KOPT-K1 (cell line): ENCODE measurements around the gene TMEM238.

Experiments
- H3K27ac ChIP-seq: fragments of 200-600 bp; sonication (generic); 2 replicates; pipeline ENCODE4 v1.5.1; 2016; ENCODE audit warnings: antibody characterized with exemption, mild to moderate bottlenecking, low read depth, low read length; ENCODE audit not compliant: poor library complexity, severe bottlenecking
- H3K36me3 ChIP-seq: fragments of 200-600 bp; sonication (generic); 2 replicates; pipeline ENCODE4 v1.5.1; 2017; ENCODE audit warnings: antibody characterized with exemption, mild to moderate bottlenecking, low read length, moderate library complexity; ENCODE audit not compliant: insufficient read depth
- H3K9me3 ChIP-seq: fragments of 200-600 bp; sonication (generic); 2 replicates; pipeline ENCODE4 v1.5.1; 2017; ENCODE audit warnings: antibody characterized with exemption, low read length, mild to moderate bottlenecking; ENCODE audit not compliant: insufficient read depth, poor library complexity, severe bottlenecking

The TMEM238 gene

GRCh38 chr19:55373993-55374757 lies 9.9 kb downstream of the TMEM238 start:
- Histone ChIP-seq H3K27ac (no peak overlapping the region), H3K36me3 (no peaks in the 10 kb centered on the region), H3K9me3 (no peaks in the 10 kb centered on the region)

- Histone ChIP-seq H3K9me3 (no peaks in the 10 kb centered on the region), H3K27ac (no peak overlapping the region), H3K36me3 (no peaks in the 10 kb centered on the region)
These were observed 10.6 kb downstream of the TMEM238 start for GRCh38 chr19:55373306-55373992.

- no peak overlapping the region for H3K27ac ChIP-seq
- H3K9me3 ChIP-seq = no peaks in the 10 kb centered on the region
- H3K36me3 ChIP-seq = no peaks in the 10 kb centered on the region
These were observed 11.6 kb downstream of the TMEM238 start for GRCh38 chr19:55372316-55373081.

- no peaks in the 10 kb centered on the region for H3K36me3 ChIP-seq
- no peaks in the 10 kb centered on the region for H3K9me3 ChIP-seq
- no peak within 1 kb of the TSS for H3K27ac ChIP-seq
These were observed 13.6 kb downstream of the TMEM238 start, which contains the start of gene IL11 for GRCh38 chr19:55370305-55370988. Gene IL11, minus strand, starts transcription at chr19:55370463. Its CDS starts 153 bp downstream, at chr19:55370310.

GRCh38 chr19:55369653-55370304 lies 14.3 kb downstream of the TMEM238 start:
- Histone ChIP-seq H3K27ac (no peak overlapping the region), H3K36me3 (no peaks in the 10 kb centered on the region), H3K9me3 (no peaks in the 10 kb centered on the region)

GRCh38 chr19:55368701-55369563 lies 15.2 kb downstream of the TMEM238 start:
- no peaks in the 10 kb centered on the region for H3K9me3 ChIP-seq
- H3K27ac ChIP-seq = no peak overlapping the region
- H3K36me3 ChIP-seq = no peaks in the 10 kb centered on the region

GRCh38 chr19:55368106-55368505 lies 16.0 kb downstream of the TMEM238 start:
- Histone ChIP-seq H3K36me3 (no peaks in the 10 kb centered on the region), H3K27ac (no peak overlapping the region), H3K9me3 (no peaks in the 10 kb centered on the region)

GRCh38 chr19:55366790-55367189 lies 17.3 kb downstream of the TMEM238 start:
- Histone ChIP-seq H3K9me3 (no peaks in the 10 kb centered on the region), H3K36me3 (no peaks in the 10 kb centered on the region), H3K27ac (no peak overlapping the region)

GRCh38 chr19:55365964-55366363 lies 18.1 kb downstream of the TMEM238 start:
- Histone ChIP-seq H3K27ac (no peak overlapping the region), H3K9me3 (no peaks in the 10 kb centered on the region), H3K36me3 (no peaks in the 10 kb centered on the region)

- H3K36me3 ChIP-seq = no peaks in the 10 kb centered on the region
- H3K27ac ChIP-seq = no peak overlapping the region
- H3K9me3 ChIP-seq = no peaks in the 10 kb centered on the region
These were observed 18.8 kb downstream of the TMEM238 start for GRCh38 chr19:55365245-55365644.

GRCh38 chr19:55362990-55363716 lies 20.9 kb downstream of the TMEM238 start, which contains the start of gene GARIN5B:
Gene GARIN5B, minus strand, starts transcription at chr19:55363260. Its CDS starts 194 bp downstream, at chr19:55363066.
- H3K36me3 ChIP-seq = no peaks in the 10 kb centered on the region
- H3K27ac ChIP-seq = no peak within 1 kb of the TSS
- H3K9me3 ChIP-seq = no peaks in the 10 kb centered on the region

- Histone ChIP-seq H3K36me3 (no peaks in the 10 kb centered on the region), H3K27ac (no peak overlapping the region), H3K9me3 (no peaks in the 10 kb centered on the region)
These were observed 21.7 kb downstream of the TMEM238 start for GRCh38 chr19:55362174-55362989.
